Measurements from ENCODE around the gene ZNF436.
A peak's percentile ranks its signal among the peaks of the same experiment; 100 is the strongest.

Gene ZNF436

GRCh38 chr1:23369335-23370013 lies at the start of gene ZNF436:
Gene ZNF436 (minus strand): TSS chr1:23369836. CDS start chr1:23368005, 1,831 bp downstream.
- in situ Hi-C loops (cut with HindIII; ENCODE audit: low pct_unique_long_range_greater_than_20kb, low sequenced_read_pairs), result no loop called here
- DNase-seq (ENCODE audit: low read depth in 1 of 2, low spot score in 1 of 2), result peak in 1 of 2 experiments; percentile 25
- TF ChIP-seq JUND (IDR thresholded peaks at IDR 0.05; ENCODE audit: low read depth), result no peak

GRCh38 chr1:23419180-23419579 lies 49.5 kb upstream of the ZNF436 start:
- no peak for TF ChIP-seq JUND (IDR thresholded peaks at IDR 0.05; ENCODE audit: low read depth)
- in situ Hi-C loops (cut with HindIII; ENCODE audit: low pct_unique_long_range_greater_than_20kb, low sequenced_read_pairs), result no loop called here
- no peak for DNase-seq (ENCODE audit: low read depth in 1 of 2, low spot score in 1 of 2)

- in situ Hi-C loops (cut with HindIII; ENCODE audit: low pct_unique_long_range_greater_than_20kb, low sequenced_read_pairs), result no loop called here
- TF ChIP-seq JUND (IDR thresholded peaks at IDR 0.05; ENCODE audit: low read depth), result no peak
- DNase-seq (ENCODE audit: low read depth in 1 of 2, low spot score in 1 of 2), result no peak
Observed at GRCh38 chr1:23417570-23417969, 47.9 kb upstream of the ZNF436 start.

- in situ Hi-C loops (cut with HindIII; ENCODE audit: low pct_unique_long_range_greater_than_20kb, low sequenced_read_pairs), result no loop called here
- DNase-seq (ENCODE audit: low read depth in 1 of 2, low spot score in 1 of 2), result no peak
- no peak for TF ChIP-seq JUND (IDR thresholded peaks at IDR 0.05; ENCODE audit: low read depth)
Observed at GRCh38 chr1:23416964-23417363, 47.3 kb upstream of the ZNF436 start.

GRCh38 chr1:23408797-23409290 lies 39.2 kb upstream of the ZNF436 start:
- no peak for DNase-seq (ENCODE audit: low read depth in 1 of 2, low spot score in 1 of 2)
- no peak for TF ChIP-seq JUND (IDR thresholded peaks at IDR 0.05; ENCODE audit: low read depth)
- in situ Hi-C loops (cut with HindIII; ENCODE audit: low pct_unique_long_range_greater_than_20kb, low sequenced_read_pairs), result no loop called here

- TF ChIP-seq JUND (IDR thresholded peaks at IDR 0.05; ENCODE audit: low read depth), result no peak
- in situ Hi-C loops (cut with HindIII; ENCODE audit: low pct_unique_long_range_greater_than_20kb, low sequenced_read_pairs), result no loop called here
- DNase-seq (ENCODE audit: low read depth in 1 of 2, low spot score in 1 of 2), result no peak
Observed at GRCh38 chr1:23407016-23407630, 37.5 kb upstream of the ZNF436 start.

- no peak for DNase-seq (ENCODE audit: low read depth in 1 of 2, low spot score in 1 of 2)
- in situ Hi-C loops (cut with HindIII; ENCODE audit: low pct_unique_long_range_greater_than_20kb, low sequenced_read_pairs), result no loop called here
- no peak for TF ChIP-seq JUND (IDR thresholded peaks at IDR 0.05; ENCODE audit: low read depth)
Observed at GRCh38 chr1:23405946-23406345, 36.3 kb upstream of the ZNF436 start.

- no peak for TF ChIP-seq JUND (IDR thresholded peaks at IDR 0.05; ENCODE audit: low read depth)
- DNase-seq (ENCODE audit: low read depth in 1 of 2, low spot score in 1 of 2), result peak; percentile 46 to 69
- in situ Hi-C loops (cut with HindIII; ENCODE audit: low pct_unique_long_range_greater_than_20kb, low sequenced_read_pairs), result no loop called here
Observed at GRCh38 chr1:23403735-23404486, 34.3 kb upstream of the ZNF436 start.

GRCh38 chr1:23403355-23403734 lies 33.7 kb upstream of the ZNF436 start:
- in situ Hi-C loops (cut with HindIII; ENCODE audit: low pct_unique_long_range_greater_than_20kb, low sequenced_read_pairs), result no loop called here
- no peak for TF ChIP-seq JUND (IDR thresholded peaks at IDR 0.05; ENCODE audit: low read depth)
- no peak for DNase-seq (ENCODE audit: low read depth in 1 of 2, low spot score in 1 of 2)

- in situ Hi-C loops (cut with HindIII; ENCODE audit: low pct_unique_long_range_greater_than_20kb, low sequenced_read_pairs), result no loop called here
- DNase-seq (ENCODE audit: low read depth in 1 of 2, low spot score in 1 of 2), result no peak
- TF ChIP-seq JUND (IDR thresholded peaks at IDR 0.05; ENCODE audit: low read depth), result no peak
Observed at GRCh38 chr1:23403038-23403336, 33.4 kb upstream of the ZNF436 start.

- no peak for TF ChIP-seq JUND (IDR thresholded peaks at IDR 0.05; ENCODE audit: low read depth)
- no peak for DNase-seq (ENCODE audit: low read depth in 1 of 2, low spot score in 1 of 2)
- in situ Hi-C loops (cut with HindIII; ENCODE audit: low pct_unique_long_range_greater_than_20kb, low sequenced_read_pairs), result no loop called here
Observed at GRCh38 chr1:23402286-23403037, 32.8 kb upstream of the ZNF436 start.

GRCh38 chr1:23401313-23401712 lies 31.7 kb upstream of the ZNF436 start:
- no peak for DNase-seq (ENCODE audit: low read depth in 1 of 2, low spot score in 1 of 2)
- in situ Hi-C loops (cut with HindIII; ENCODE audit: low pct_unique_long_range_greater_than_20kb, low sequenced_read_pairs), result no loop called here
- no peak for TF ChIP-seq JUND (IDR thresholded peaks at IDR 0.05; ENCODE audit: low read depth)
